ENCODE measurements around the gene PFDN1.

The PFDN1 gene

DNA sequence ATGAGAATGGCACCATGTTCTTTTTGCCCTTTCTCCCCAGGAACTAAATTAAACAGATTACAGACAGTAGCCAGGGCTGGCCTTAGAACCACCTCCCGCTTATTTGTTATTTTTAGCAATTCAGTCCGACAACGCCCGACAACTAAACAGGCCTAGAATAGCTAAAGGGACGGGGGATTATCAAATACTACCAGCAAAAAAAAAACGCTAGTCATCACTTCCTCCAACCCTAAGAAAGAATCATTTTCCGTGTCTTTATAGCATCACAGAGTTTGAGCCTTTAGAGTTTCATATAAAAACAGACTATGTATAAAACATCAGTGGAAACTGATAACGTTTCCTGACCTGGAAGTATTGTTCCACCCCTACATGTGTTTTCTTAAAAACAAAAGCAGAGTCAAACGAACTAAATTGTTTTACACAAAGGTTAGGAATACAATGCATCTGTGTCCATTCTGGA, 35.3 kb downstream of the PFDN1 start:
- Histone ChIP-seq H3K9ac (no peak overlapping the region), H3K79me2 (peaks cover 14% of the 10 kb centered on the region), H3K27me3 (ENCODE audit: control insufficient read depth, insufficient read depth, low read length) (no peaks in the 10 kb centered on the region), H3K36me3 (ENCODE audit: control insufficient read depth, insufficient read depth, low read length) (no peaks in the 10 kb centered on the region), H3K27ac (no peak overlapping the region), H3K4me2 (ENCODE audit: low read length) (no peak overlapping the region), H2AFZ (no peak overlapping the region), H3K4me1 (peaks cover 3% of the 10 kb centered on the region), H3K4me3 (ENCODE audit: low read depth, low read length) (no peak overlapping the region), H3K9me3 (ENCODE audit: control insufficient read depth, low read length) (no peaks in the 10 kb centered on the region)
- no peak for TF ChIP-seq CTCF (IDR thresholded peaks at IDR 0.05)

DNA sequence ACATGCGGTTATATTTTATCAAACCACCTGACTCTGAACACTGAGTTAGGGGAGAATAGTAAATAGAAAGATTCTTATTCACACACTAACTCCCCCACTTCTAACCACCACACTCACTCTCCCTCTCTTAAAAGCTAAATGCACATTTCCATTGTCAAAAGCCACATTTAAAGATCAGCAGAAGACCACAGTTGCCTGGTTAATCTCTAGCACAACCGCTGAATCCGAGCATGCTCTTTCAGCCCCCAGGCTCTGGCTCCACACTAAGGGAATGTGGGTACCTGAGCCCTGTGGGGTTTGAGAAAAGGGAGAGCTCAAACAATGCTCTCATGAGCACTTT, 35.7 kb downstream of the PFDN1 start:
- no peaks in the 10 kb centered on the region for H3K27me3 ChIP-seq (ENCODE audit: control insufficient read depth, insufficient read depth, low read length)
- no peak overlapping the region for H3K27ac ChIP-seq
- no peaks in the 10 kb centered on the region for H3K36me3 ChIP-seq (ENCODE audit: control insufficient read depth, insufficient read depth, low read length)
- H3K4me1 ChIP-seq = peaks cover 7% of the 10 kb centered on the region
- TF ChIP-seq CTCF (IDR thresholded peaks at IDR 0.05) = no peak
- H3K79me2 ChIP-seq = peaks cover 14% of the 10 kb centered on the region
- no peak overlapping the region for H2AFZ ChIP-seq
- no peak overlapping the region for H3K4me2 ChIP-seq (ENCODE audit: low read length)
- H3K4me3 ChIP-seq (ENCODE audit: low read depth, low read length) = no peak overlapping the region
- no peaks in the 10 kb centered on the region for H3K9me3 ChIP-seq (ENCODE audit: control insufficient read depth, low read length)
- H3K9ac ChIP-seq = no peak overlapping the region

GRCh38 chr5:140266471-140267200, 36.3 kb downstream of the PFDN1 start:
- Histone ChIP-seq H3K36me3 (ENCODE audit: control insufficient read depth, insufficient read depth, low read length) (no peaks in the 10 kb centered on the region), H3K27me3 (ENCODE audit: control insufficient read depth, insufficient read depth, low read length) (no peaks in the 10 kb centered on the region), H3K79me2 (peaks cover 14% of the 10 kb centered on the region), H3K4me2 (ENCODE audit: low read length) (no peak overlapping the region), H2AFZ (no peak overlapping the region), H3K4me3 (ENCODE audit: low read depth, low read length) (no peak overlapping the region), H3K9ac (no peak overlapping the region), H3K9me3 (ENCODE audit: control insufficient read depth, low read length) (no peaks in the 10 kb centered on the region), H3K27ac (no peak overlapping the region), H3K4me1 (peaks cover 13% of the 10 kb centered on the region)
- TF ChIP-seq CTCF (IDR thresholded peaks at IDR 0.05) = no peak

DNA sequence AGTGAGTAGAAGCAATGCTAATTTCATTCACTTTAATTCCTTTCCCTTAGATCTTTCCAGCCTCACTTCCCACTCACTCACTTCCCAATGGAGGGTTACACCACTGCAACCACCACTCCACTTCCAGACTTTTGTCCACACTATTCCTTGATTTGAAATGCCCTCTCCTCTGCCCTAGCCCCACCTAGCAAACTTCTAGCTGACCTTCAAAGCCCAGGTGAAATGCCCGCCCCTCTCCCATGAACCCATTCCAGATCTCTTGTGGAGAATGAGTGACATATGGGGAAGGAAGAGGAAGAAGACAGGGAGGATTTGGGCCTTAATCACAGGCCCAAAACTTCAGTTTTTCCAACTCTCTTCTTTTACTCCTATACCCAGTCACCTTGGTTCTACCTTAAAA, 37.1 kb downstream of the PFDN1 start:
- Histone ChIP-seq H3K4me1 (peaks cover 14% of the 10 kb centered on the region), H3K9ac (no peak overlapping the region), H3K4me3 (ENCODE audit: low read depth, low read length) (no peak overlapping the region), H3K27me3 (ENCODE audit: control insufficient read depth, insufficient read depth, low read length) (no peaks in the 10 kb centered on the region), H3K27ac (no peak overlapping the region), H3K4me2 (ENCODE audit: low read length) (no peak overlapping the region), H2AFZ (no peak overlapping the region), H3K79me2 (peaks cover 14% of the 10 kb centered on the region), H3K36me3 (ENCODE audit: control insufficient read depth, insufficient read depth, low read length) (no peaks in the 10 kb centered on the region), H3K9me3 (ENCODE audit: control insufficient read depth, low read length) (no peaks in the 10 kb centered on the region)
- no peak for TF ChIP-seq CTCF (IDR thresholded peaks at IDR 0.05)

GRCh38 chr5:140262839-140263238, 40.1 kb downstream of the PFDN1 start:
- H3K27me3 ChIP-seq (ENCODE audit: control insufficient read depth, insufficient read depth, low read length) = no peaks in the 10 kb centered on the region
- no peak overlapping the region for H3K4me3 ChIP-seq (ENCODE audit: low read depth, low read length)
- no peaks in the 10 kb centered on the region for H3K36me3 ChIP-seq (ENCODE audit: control insufficient read depth, insufficient read depth, low read length)
- peaks cover 18% of the 10 kb centered on the region for H3K79me2 ChIP-seq
- peaks cover 14% of the 10 kb centered on the region for H3K4me1 ChIP-seq
- no peak overlapping the region for H2AFZ ChIP-seq
- no peak overlapping the region for H3K9ac ChIP-seq
- no peak for TF ChIP-seq CTCF (IDR thresholded peaks at IDR 0.05)
- H3K4me2 ChIP-seq (ENCODE audit: low read length) = no peak overlapping the region
- H3K27ac ChIP-seq = no peak overlapping the region
- H3K9me3 ChIP-seq (ENCODE audit: control insufficient read depth, low read length) = no peaks in the 10 kb centered on the region

Measured in parathyroid adenoma (tissue), 2 donors.